HUES64 (cell line): Measurements from ENCODE around the gene CFAP210. TPM values are rescaled to one million over a fixed set of nuclear protein-coding genes. Genes with fewer than 3 reads are reported as not detected.
A peak's percentile ranks its signal among the peaks of the same experiment; 100 is the strongest.

Experiments
- H3K27ac ChIP-seq: 2 replicates; pipeline ENCODE4 v1.7.0; 2013; ENCODE audit warnings: low read depth, low read length, inconsistent platforms
- H3K27me3 ChIP-seq: 2 replicates; pipeline ENCODE4 v1.6.1; 2013; ENCODE audit warnings: mild to moderate bottlenecking, low read length; ENCODE audit not compliant: insufficient read depth
- H3K36me3 ChIP-seq: 2 replicates; pipeline ENCODE4 v1.6.1; 2013; ENCODE audit warnings: mild to moderate bottlenecking, low read length; ENCODE audit not compliant: insufficient read depth
- H3K4me1 ChIP-seq: 2 replicates; pipeline ENCODE4 v1.6.1; 2013; ENCODE audit warnings: mild to moderate bottlenecking, low read length, moderate library complexity; ENCODE audit not compliant: insufficient read depth
- H3K4me3 ChIP-seq: 2 replicates; pipeline ENCODE4 v1.5.1; 2013; ENCODE audit warnings: mild to moderate bottlenecking, low read length, moderate library complexity
- H3K9ac ChIP-seq: 2 replicates; pipeline ENCODE4 v1.6.1; 2013; ENCODE audit warnings: mild to moderate bottlenecking, low read depth, low read length
- H3K9me3 ChIP-seq: 2 replicates; pipeline ENCODE4 v1.6.1; 2013; ENCODE audit warnings: low read depth, low read length; ENCODE audit not compliant: insufficient read depth
- WGBS: fragments of 150-250, 120-280 bp; methylation state at CpG from one replicate; pipeline ENCODE4 v1.1.7; 2013; ENCODE audit warnings: missing lambda C conversion rate; 5-methylcytosine and 5-hydroxymethylcytosine counted together
- polyA plus RNA-seq, 2 experiments: library from polyadenylated mRNA; stranded (reverse); fragments of 50-300 nt; gene quantifications; one replicate each; pipeline ENCODE4 v1.2.3, GENCODE V29; 2013

CFAP210 gene, protein sequence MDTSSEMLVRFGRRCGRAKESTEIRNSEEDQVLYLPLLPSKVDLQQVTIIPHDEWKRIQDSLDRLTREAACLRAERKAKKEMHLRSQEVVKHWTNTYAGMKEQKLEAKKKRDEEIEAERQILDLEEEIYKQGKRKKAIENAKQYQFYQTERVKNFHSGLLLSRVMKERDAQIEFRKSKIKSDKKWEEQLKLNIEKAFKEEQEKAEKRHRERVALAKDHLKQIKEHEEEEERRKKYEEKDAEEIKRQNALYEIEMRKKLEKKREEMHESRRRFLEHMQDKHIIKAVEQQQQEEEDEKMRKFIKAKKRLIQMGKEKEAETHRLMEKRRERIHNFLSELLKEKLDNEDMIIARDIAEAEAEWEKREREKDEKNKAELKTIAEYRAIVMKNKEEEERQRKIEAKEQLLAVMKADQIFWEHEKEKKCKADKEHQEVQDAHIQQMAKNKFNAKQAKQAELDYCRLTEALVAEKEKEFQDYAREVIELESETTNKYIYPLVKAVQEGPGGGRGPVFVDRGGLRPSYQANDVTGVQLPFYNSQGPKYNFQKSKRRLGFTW
- 0.35 TPM for polyA plus RNA-seq (2013, experiment 1 of 2)
- polyA plus RNA-seq (2013, experiment 2 of 2), result 0.57 TPM

DNA sequence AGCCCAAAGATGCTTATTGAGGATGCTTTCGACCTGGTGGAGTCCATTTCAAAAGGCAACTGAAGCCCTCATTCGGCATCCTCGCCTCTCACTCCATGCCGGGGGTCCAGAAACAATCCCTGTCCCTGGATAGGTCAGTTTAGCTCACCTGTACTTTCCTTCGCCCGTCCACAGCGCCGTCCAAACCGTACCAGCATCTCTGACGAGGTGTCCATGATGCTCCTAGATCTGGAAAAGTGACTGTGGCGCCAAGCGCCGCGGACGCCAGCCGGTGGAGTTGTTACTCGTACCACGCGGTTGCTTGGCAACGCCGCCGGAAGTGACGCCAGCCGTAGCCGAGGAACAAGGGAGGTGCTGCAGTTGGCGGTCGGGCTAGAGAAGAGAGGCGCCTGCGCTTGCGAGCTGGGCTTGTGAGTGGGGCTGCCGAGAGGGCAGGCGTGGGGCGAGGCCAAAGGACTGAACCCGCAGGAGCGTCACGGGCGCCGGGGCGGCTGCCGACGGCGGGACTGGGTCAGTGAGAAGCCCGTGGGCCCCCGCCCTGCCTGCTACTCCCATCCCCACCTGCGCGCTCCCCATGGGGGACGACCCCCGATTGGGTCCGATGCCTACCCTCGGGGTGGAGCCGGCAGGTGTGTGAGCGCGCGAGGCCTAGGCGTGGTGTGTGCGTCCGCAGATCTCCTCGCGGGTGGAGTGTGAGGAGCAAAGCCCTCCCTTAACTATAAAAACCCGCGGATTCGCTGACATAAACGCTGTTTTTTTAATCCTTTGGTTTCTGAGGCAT, at the start of gene CFAP210, which contains the start of gene PHOSPHO2:
CFAP210 (minus strand) TSS at position 293 of the 781 bp plus-strand sequence; CDS start at position 215, 78 bp downstream.
PHOSPHO2 (plus strand) TSS at position 357 of the 781 bp plus-strand sequence. CDS start 6,503 bp downstream, outside the sequence.
- Histone ChIP-seq H3K36me3 (peaks cover 28% of the 10 kb centered on the region), H3K4me1 (no peaks in the 10 kb centered on the region), H3K4me3 (peak within 1 kb of the TSS; percentile 75), H3K9ac (peak within 1 kb of the TSS; percentile 79), H3K27me3 (no peaks in the 10 kb centered on the region), H3K9me3 (0 out of 2 replicates have a peak, but pooled peaks cover 3% of the 10 kb centered on the region), H3K27ac (peak within 1 kb of the TSS; percentile 57)
- under 1% methylated on average over 63 of the region's 63 CpGs for WGBS

DNA sequence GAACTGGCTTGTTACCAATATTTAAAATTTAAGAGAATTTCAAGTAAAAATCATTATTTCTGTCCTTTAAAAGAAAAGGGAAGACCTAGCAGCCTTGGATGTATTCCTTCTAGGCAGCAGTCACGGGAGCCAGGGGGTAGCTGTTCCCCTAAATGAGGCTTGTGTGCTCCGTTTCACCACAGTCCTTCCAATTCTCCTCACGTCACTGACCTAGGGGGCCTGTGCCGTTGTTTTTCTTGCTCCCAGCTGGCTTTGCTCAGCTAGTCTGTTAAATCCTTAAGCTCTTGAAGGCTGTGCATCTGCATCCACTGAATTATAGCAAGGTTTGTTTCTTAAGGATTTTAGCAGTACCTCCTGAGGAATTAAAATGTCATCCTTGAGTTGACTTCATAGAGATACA, 49.3 kb upstream of the CFAP210 start:
- H3K9ac ChIP-seq, result no peak overlapping the region
- no peaks in the 10 kb centered on the region for H3K9me3 ChIP-seq
- no peak overlapping the region for H3K27ac ChIP-seq
- H3K27me3 ChIP-seq, result no peaks in the 10 kb centered on the region
- WGBS, result 93% methylated on average over 4 of the region's 4 CpGs
- H3K4me1 ChIP-seq, result no peaks in the 10 kb centered on the region
- no peak overlapping the region for H3K4me3 ChIP-seq
- H3K36me3 ChIP-seq, result peaks cover 87% of the 10 kb centered on the region

DNA sequence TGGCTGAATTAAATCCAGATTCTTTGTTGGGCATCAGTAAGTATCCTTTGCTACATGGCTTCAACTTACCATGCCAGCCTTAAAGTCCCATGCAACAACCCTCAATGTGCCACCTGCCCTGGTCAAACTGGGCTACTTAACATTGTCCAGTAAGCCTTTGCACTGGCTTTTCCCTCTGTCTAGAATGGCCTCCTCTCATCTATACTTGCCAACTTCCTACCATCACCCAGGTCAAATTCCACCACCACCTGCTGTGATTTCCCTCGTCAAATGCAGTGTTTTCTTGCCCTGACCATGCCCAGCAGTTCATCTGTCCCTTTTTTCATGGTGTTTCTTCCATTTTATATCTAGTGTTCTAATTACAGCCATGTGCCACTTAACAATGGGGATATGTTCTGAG, 45.1 kb upstream of the CFAP210 start:
- no peak overlapping the region for H3K27ac ChIP-seq

DNA sequence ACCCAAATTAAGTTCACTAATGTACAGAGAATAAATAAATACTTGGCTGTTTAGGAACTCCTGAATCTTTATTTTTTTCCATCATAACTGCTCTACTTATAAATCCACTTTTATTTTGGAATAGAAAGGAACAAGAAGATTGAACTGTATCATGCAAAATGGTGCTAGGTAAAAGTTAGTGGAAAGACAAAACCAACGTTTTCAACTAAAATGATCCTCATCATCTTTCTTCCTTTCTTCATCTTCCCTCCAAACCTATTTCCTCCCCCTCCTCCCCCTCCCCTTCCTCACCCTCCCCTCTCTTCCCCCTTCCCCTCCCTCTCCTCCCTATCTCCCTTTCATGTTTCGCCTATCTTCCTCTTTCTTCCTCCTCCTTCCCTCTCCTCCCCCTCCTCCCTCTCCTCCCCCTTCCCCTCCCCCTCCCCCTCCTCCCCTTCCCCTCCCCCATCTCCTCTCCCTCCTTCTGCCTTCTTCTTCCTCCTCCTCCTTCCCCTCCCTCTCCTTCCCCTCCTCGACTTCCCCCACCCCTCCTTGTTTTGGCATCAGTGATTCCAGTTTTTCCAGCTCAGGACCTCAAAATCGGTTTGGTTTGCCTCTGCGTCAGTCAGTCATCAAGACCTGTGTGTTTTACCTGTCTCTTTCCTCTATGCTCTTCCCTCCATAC, 44.5 kb upstream of the CFAP210 start:
- Histone ChIP-seq H3K9me3 (no peaks in the 10 kb centered on the region), H3K9ac (no peak overlapping the region), H3K4me3 (no peak overlapping the region), H3K27ac (no peak overlapping the region), H3K4me1 (peaks cover 26% of the 10 kb centered on the region), H3K27me3 (no peaks in the 10 kb centered on the region), H3K36me3 (peaks cover 55% of the 10 kb centered on the region)
- 89% methylated on average over 3 of the region's 5 CpGs for WGBS

More for the DNA sequence above, 45.1 kb upstream of the CFAP210 start:
- peaks cover 62% of the 10 kb centered on the region for H3K36me3 ChIP-seq
- H3K4me3 ChIP-seq, result no peak overlapping the region
- no peaks in the 10 kb centered on the region for H3K27me3 ChIP-seq
- no peak overlapping the region for H3K9ac ChIP-seq
- no peaks in the 10 kb centered on the region for H3K9me3 ChIP-seq
- peaks cover 26% of the 10 kb centered on the region for H3K4me1 ChIP-seq
- WGBS, result 83% methylated on average over 1 of the region's 1 CpG

DNA sequence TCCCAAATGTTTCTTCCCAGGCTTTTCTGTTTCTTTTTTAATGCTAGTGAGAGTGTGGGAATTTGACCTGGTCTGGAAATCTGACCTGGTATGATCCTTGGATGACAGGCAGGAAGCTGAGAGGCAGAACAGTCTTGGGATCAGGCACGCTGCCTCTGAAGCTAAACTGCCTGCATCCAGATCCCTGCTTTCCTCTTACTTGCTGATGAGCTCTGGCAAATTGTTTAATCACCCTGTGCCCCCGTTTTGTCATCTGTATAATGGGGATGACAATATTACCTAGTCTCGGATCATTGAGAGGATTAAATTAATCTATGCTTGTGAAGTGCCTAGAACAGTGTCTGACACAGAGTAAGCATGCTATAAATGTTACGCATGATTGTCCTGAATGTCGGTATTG, 42.7 kb upstream of the CFAP210 start:
- 86% methylated on average over 5 of the region's 5 CpGs for whole genome bisulfite sequencing
- H3K27me3 ChIP-seq, result peaks cover 8% of the 10 kb centered on the region
- H3K4me3 ChIP-seq, result peak overlapping the region; percentile 97; the same call in 1 of the 2 replicates
- no peak overlapping the region for H3K9ac ChIP-seq
- H3K27ac ChIP-seq, result no peak overlapping the region
- H3K36me3 ChIP-seq, result peaks cover 37% of the 10 kb centered on the region
- no peaks in the 10 kb centered on the region for H3K9me3 ChIP-seq
- H3K4me1 ChIP-seq, result peaks cover 29% of the 10 kb centered on the region

DNA sequence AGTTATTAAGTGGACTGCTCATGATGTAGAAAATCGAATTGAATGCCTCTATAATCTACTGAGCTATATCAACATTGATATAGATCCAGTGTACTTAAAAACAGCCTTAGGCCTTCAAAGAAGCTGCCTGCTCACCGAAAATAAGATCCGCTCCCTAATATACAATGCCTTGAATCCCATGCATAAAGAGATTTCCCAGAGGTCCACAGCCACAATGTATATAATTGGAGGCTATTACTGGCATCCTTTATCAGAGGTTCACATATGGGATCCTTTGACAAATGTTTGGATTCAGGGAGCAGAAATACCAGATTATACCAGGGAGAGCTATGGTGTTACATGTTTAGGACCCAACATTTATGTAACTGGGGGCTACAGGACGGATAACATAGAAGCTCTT, 41.4 kb upstream of the CFAP210 start:
- Histone ChIP-seq H3K9ac (no peak overlapping the region), H3K4me1 (peaks cover 29% of the 10 kb centered on the region), H3K36me3 (peaks cover 25% of the 10 kb centered on the region), H3K27me3 (peaks cover 8% of the 10 kb centered on the region), H3K9me3 (no peaks in the 10 kb centered on the region), H3K4me3 (peak overlapping the region; percentile 97), H3K27ac (no peak overlapping the region)
- WGBS, result 89% methylated on average over 4 of the region's 4 CpGs

DNA sequence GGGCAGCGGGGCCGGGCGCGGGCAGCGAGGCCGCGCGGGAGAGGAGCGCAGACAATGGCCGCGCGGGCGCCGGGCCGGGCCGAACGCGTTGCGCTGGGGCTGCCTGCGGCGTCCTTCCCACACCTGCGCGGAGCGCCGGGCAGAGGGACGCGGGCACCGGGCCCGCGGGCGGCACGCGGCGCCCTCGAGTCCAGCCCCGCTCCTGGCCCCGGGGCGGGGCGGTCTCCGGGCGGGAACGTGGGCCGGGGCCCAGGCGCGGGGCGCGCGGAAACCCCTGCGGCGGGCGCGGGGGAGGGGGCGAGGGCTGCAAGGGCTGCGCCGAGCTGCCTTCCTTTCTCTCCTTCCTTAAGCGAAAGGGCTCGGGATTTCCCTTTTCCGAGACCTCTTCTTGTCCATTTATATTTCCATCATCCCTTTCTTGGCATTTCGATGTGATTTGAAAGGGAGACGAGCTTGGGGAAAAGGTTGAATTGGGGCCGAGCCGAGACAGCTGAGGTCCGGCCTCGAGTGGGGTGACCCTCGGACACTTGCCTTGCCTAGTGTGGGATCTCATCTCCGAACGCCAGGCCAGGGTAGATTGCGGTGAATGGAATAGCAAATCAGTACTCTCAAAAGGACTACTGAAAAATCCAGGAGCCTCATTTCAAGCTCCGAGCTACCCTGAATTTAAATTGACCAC, 40.1 kb upstream of the CFAP210 start:
- Histone ChIP-seq H3K9ac (peak overlapping the region; percentile 94), H3K4me1 (peaks cover 29% of the 10 kb centered on the region), H3K27ac (peak overlapping the region; percentile 74), H3K36me3 (peaks cover 15% of the 10 kb centered on the region), H3K27me3 (peaks cover 8% of the 10 kb centered on the region), H3K9me3 (no peaks in the 10 kb centered on the region), H3K4me3 (peak overlapping the region; percentile 97)
- WGBS, result under 1% methylated on average over 69 of the region's 69 CpGs

DNA sequence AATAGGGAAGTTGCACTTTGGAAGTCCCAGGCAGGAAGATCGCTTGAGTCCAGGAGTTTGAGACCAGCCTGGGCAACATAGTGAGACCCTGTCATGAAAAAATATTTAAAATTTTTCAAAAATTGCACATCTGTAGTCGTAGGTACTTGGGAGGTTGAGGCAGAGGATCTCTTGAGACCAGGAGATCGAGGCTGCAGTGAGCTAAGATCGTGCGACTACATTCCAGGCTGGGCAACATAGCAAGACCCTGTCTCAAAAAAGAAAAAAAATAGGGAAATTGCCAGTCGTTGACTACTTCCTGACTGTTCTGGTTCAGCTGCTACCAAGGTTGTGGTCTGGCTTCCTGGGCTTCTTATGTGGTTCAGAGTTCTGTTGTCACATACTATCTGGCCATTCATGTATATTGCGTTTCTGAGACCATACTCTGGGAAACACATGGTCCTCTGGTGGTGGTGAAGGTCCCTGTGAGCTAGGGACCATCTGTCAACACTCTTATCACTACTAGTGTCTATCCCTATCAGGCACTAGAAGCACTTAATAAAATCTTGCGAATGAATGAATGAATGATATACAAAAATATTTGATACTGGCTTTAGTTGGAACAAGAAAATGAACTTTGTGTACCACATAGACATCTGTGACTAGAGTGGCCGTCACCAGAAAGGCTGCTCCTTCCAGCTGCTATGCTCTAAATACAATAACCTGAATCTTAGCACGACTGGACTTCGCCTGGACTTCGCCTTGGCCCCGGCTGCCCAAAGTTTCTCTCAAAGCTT, 38.6 kb upstream of the CFAP210 start:
- peak overlapping the region; percentile 94 for H3K9ac ChIP-seq
- H3K27me3 ChIP-seq, result peaks cover 8% of the 10 kb centered on the region
- 69% methylated on average over 13 of the region's 13 CpGs for WGBS
- no peaks in the 10 kb centered on the region for H3K9me3 ChIP-seq
- H3K27ac ChIP-seq, result no peak overlapping the region
- peak overlapping the region; percentile 97 for H3K4me3 ChIP-seq
- H3K4me1 ChIP-seq, result peaks cover 29% of the 10 kb centered on the region
- peaks cover 10% of the 10 kb centered on the region for H3K36me3 ChIP-seq

DNA sequence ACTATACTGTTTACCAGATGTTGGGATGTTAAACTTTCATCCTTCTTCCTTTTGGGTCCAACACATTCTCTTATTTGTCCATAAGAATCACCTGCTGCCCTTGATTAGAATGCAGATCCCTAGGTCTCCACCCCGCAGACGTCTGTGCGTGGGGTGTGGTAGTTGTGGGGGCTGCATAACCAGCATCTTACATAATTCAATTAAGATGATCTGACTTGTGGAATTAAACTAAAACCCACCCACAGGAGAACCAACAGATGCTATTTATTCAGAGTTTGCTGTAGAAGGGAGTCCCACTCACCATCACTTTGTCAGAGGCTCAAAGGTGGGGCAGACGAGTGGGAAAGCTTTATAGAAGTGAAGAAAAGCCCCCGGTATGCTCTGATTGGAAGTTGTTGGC, 37.9 kb upstream of the CFAP210 start:
- H3K9ac ChIP-seq, result no peak overlapping the region
- H3K4me3 ChIP-seq, result no peak overlapping the region
- peaks cover 28% of the 10 kb centered on the region for H3K4me1 ChIP-seq
- peaks cover 8% of the 10 kb centered on the region for H3K27me3 ChIP-seq
- no peaks in the 10 kb centered on the region for H3K9me3 ChIP-seq
- peaks cover 10% of the 10 kb centered on the region for H3K36me3 ChIP-seq
- no peak overlapping the region for H3K27ac ChIP-seq
- 63% methylated on average over 2 of the region's 5 CpGs for WGBS

DNA sequence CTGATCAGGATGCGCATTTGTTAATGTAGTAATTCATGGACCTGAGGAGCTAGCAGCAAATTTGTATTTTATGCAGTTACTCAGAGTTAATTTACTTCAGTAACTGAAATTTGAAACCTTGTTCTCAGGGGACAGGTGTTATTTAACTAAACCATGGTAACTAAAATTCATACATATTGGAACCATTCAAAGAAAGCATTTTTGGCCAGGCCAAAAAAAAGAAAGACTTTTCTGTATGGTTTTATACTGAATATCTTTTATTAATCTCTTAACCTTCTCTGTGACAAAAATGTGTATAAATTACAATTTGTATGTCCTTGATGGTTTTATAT, 35.0 kb upstream of the CFAP210 start:
- Histone ChIP-seq H3K9me3 (no peaks in the 10 kb centered on the region), H3K4me3 (no peak overlapping the region), H3K4me1 (peaks cover 4% of the 10 kb centered on the region; the same call in 1 of the 2 replicates), H3K9ac (no peak overlapping the region), H3K36me3 (no peaks in the 10 kb centered on the region), H3K27ac (no peak overlapping the region), H3K27me3 (peaks cover 8% of the 10 kb centered on the region)
- 93% methylated on average over 1 of the region's 1 CpG for WGBS
